Gastrocnemius medialis (tissue), 4 donors: Measurements from ENCODE around the gene TMEM119.

Source experiments
- POLR2A ChIP-seq, 2 donors: fragments of 450-650 bp; IDR thresholded peaks; one replicate each; pipeline ENCODE4 v1.6.1; 2017; ENCODE audit warnings: antibody characterized with exemption in 2 of 2, mild to moderate bottlenecking in 2 of 2, moderate library complexity in 2 of 2
- TF ChIP-seq, protein P1 (sequence below), 5 experiments: fragments of 450-650 bp in 3 of 5; fragments of 200-600 bp in 2 of 5; sonication (generic) in 2 of 5; IDR thresholded peaks in 4 of 5; conservative IDR thresholded peaks in 1 of 5; 1 replicate in 4 of 5; 2 replicates in 1 of 5; pipeline ENCODE4 v1.5.1; 2016 to 2019; ENCODE audit warnings: antibody characterized with exemption in 5 of 5, mild to moderate bottlenecking in 3 of 5, moderate library complexity in 3 of 5

- TF ChIP-seq, protein P1, sequence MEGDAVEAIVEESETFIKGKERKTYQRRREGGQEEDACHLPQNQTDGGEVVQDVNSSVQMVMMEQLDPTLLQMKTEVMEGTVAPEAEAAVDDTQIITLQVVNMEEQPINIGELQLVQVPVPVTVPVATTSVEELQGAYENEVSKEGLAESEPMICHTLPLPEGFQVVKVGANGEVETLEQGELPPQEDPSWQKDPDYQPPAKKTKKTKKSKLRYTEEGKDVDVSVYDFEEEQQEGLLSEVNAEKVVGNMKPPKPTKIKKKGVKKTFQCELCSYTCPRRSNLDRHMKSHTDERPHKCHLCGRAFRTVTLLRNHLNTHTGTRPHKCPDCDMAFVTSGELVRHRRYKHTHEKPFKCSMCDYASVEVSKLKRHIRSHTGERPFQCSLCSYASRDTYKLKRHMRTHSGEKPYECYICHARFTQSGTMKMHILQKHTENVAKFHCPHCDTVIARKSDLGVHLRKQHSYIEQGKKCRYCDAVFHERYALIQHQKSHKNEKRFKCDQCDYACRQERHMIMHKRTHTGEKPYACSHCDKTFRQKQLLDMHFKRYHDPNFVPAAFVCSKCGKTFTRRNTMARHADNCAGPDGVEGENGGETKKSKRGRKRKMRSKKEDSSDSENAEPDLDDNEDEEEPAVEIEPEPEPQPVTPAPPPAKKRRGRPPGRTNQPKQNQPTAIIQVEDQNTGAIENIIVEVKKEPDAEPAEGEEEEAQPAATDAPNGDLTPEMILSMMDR (IDR thresholded peaks at IDR 0.05 in 4 of 5, conservative IDR thresholded peaks at IDR 0.05 in 1 of 5): no peak
- TF ChIP-seq POLR2A (IDR thresholded peaks at IDR 0.05): no peak
These were observed 3.5 kb downstream of the TMEM119 start for GRCh38 chr12:108594323-108594903.
